Right forelimb (tissue), 1 donor: Measurements from ENCODE around the gene CLDN14.

Experiments used
- DNase-seq: peaks from one replicate; pipeline ENCODE4 v3.0.0-alpha.2; 2018

The CLDN14 gene

GRCh38 chr21:36430841-36431240 is 49.1 kb downstream of the CLDN14 start:
- DNase-seq: no peak

- DNase-seq: no peak
Measured at GRCh38 chr21:36429947-36430546, 49.9 kb downstream of the CLDN14 start.

GRCh38 chr21:36428761-36429432 is 51.0 kb downstream of the CLDN14 start:
- DNase-seq: no peak

- DNase-seq: no peak
Measured at GRCh38 chr21:36427502-36427901, 52.4 kb downstream of the CLDN14 start.

- DNase-seq: no peak
Measured at GRCh38 chr21:36425286-36425685, 54.6 kb downstream of the CLDN14 start.

- DNase-seq: no peak
Measured at GRCh38 chr21:36424592-36424991, 55.3 kb downstream of the CLDN14 start.

GRCh38 chr21:36423771-36424433 is 56.0 kb downstream of the CLDN14 start:
- DNase-seq: no peak

GRCh38 chr21:36422279-36423098 is 57.4 kb downstream of the CLDN14 start:
- no peak for DNase-seq

GRCh38 chr21:36420571-36421339 is 59.2 kb downstream of the CLDN14 start:
- no peak for DNase-seq

- peak; percentile 84 for DNase-seq
Measured at GRCh38 chr21:36419996-36420395, 59.9 kb downstream of the CLDN14 start.

- DNase-seq: no peak
Measured at GRCh38 chr21:36419241-36419640, 60.7 kb downstream of the CLDN14 start.

- DNase-seq: no peak
Measured at GRCh38 chr21:36415375-36415774, 64.5 kb downstream of the CLDN14 start.

- DNase-seq: no peak
Measured at GRCh38 chr21:36412916-36413315, 67.0 kb downstream of the CLDN14 start.

GRCh38 chr21:36411301-36411700 is 68.6 kb downstream of the CLDN14 start:
- DNase-seq: no peak
